ENCODE results near the gene ATP11B.

GRCh38 chr3:182807061-182807460, 13.8 kb downstream of the ATP11B start:
- TF ChIP-seq USF1 (IDR thresholded peaks at IDR 0.05) (no peak), MAX (IDR thresholded peaks at IDR 0.05) (no peak), EP300 (IDR thresholded peaks at IDR 0.05; ENCODE audit: borderline replicate concordance) (no peak), TAF1 (IDR thresholded peaks at IDR 0.05; ENCODE audit: low read depth) (no peak), CREB1 (IDR thresholded peaks at IDR 0.05; ENCODE audit: low read depth) (no peak)
- TF ChIP-seq, protein P1, sequence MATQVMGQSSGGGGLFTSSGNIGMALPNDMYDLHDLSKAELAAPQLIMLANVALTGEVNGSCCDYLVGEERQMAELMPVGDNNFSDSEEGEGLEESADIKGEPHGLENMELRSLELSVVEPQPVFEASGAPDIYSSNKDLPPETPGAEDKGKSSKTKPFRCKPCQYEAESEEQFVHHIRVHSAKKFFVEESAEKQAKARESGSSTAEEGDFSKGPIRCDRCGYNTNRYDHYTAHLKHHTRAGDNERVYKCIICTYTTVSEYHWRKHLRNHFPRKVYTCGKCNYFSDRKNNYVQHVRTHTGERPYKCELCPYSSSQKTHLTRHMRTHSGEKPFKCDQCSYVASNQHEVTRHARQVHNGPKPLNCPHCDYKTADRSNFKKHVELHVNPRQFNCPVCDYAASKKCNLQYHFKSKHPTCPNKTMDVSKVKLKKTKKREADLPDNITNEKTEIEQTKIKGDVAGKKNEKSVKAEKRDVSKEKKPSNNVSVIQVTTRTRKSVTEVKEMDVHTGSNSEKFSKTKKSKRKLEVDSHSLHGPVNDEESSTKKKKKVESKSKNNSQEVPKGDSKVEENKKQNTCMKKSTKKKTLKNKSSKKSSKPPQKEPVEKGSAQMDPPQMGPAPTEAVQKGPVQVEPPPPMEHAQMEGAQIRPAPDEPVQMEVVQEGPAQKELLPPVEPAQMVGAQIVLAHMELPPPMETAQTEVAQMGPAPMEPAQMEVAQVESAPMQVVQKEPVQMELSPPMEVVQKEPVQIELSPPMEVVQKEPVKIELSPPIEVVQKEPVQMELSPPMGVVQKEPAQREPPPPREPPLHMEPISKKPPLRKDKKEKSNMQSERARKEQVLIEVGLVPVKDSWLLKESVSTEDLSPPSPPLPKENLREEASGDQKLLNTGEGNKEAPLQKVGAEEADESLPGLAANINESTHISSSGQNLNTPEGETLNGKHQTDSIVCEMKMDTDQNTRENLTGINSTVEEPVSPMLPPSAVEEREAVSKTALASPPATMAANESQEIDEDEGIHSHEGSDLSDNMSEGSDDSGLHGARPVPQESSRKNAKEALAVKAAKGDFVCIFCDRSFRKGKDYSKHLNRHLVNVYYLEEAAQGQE (IDR thresholded peaks at IDR 0.05; ENCODE audit: low read depth), result no peak
